LNCAP (cell line): ENCODE measurements around the gene RNF43.

Experiments used
- TF ChIP-seq, protein P1 (sequence below): fragments of 450-650 bp; IDR thresholded peaks from 2 replicates; pipeline ENCODE4 v1.5.1; 2017; ENCODE audit warnings: mild to moderate bottlenecking

Gene RNF43

DNA sequence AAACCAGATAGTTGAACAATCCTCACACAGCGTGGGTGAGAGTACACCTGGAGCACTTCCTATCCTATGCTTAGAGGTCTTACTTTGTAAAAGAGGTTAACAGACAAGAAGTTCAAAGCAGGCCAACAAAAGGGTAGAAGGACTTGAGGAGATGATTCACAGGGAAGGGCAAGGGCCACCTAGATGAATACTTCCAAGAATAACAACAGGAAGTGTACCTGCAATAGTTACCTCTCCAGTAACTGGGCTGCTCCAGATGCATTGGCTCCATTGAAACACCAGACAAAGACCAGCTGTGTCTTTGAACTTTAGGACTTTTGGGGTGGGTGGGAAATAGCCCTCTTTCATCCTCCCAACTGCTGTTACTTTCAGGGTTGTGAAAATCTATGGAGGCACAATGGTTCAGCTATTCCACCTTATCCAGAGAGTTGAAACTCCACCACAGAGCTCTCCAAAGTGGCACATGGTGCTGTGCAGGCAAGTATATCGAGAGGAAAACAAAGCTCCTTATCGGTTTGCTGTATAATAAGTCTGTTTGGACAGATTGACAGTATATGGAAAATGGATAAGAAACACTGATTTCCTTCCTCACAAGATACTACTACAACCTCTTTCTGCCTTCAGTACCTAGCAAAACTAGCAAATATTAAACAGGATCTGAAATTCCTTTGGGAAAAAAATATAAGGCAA is 22.7 kb downstream of the RNF43 start:
- TF ChIP-seq, protein P1, sequence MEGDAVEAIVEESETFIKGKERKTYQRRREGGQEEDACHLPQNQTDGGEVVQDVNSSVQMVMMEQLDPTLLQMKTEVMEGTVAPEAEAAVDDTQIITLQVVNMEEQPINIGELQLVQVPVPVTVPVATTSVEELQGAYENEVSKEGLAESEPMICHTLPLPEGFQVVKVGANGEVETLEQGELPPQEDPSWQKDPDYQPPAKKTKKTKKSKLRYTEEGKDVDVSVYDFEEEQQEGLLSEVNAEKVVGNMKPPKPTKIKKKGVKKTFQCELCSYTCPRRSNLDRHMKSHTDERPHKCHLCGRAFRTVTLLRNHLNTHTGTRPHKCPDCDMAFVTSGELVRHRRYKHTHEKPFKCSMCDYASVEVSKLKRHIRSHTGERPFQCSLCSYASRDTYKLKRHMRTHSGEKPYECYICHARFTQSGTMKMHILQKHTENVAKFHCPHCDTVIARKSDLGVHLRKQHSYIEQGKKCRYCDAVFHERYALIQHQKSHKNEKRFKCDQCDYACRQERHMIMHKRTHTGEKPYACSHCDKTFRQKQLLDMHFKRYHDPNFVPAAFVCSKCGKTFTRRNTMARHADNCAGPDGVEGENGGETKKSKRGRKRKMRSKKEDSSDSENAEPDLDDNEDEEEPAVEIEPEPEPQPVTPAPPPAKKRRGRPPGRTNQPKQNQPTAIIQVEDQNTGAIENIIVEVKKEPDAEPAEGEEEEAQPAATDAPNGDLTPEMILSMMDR, result no peak

DNA sequence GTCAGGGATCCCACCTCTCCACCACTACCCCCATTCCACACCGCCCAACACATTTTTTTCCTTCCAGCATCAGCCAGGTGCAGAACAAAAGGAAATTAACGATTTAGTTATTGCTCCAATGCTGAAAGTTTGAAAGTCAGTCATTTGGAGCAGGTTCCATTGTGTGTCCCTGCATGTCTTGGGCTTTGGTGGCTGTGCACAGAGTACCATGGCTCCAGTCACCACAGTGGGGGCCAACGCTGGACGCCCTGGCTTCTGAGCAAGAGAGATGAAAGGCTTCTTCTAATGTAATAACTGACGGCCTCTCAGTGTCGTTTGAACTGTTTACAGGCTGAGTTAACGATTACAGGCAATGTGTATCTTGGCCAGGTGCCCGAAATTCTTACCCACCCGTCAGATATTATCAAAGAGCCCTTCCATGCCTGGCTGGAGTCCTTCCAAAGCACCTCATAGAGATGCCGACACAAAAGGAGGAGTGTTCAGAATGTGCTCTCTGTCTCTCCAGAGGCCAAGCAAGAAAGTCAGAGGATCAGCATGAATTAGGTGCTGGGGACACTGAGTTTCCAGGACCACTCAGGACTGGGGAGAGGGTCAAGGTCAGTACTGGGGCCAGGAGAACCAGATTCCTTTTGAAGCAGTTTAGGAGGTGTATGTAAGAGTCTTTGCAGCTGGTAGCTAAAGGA is 25.9 kb downstream of the RNF43 start:
- TF ChIP-seq, protein P1, result no peak

DNA sequence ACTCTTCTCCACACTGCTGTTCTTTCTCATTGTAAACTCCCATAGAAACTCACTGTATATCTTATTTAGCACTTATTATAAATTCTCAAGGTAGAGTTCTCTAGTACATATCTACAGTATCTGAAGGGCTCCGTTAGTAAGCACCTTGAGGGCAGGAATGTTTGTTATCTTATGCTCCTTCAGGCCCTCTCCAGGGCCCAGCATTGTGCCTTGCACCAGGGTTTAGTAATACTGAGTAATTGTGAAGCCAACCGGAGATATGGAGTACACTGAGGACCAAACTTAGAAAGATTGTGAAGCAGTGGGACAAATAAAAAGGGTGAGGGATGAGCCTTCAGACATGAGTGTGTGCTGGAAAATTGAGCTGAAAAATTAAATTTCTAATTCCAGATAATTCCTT is 26.4 kb downstream of the RNF43 start:
- TF ChIP-seq, protein P1, result no peak

DNA sequence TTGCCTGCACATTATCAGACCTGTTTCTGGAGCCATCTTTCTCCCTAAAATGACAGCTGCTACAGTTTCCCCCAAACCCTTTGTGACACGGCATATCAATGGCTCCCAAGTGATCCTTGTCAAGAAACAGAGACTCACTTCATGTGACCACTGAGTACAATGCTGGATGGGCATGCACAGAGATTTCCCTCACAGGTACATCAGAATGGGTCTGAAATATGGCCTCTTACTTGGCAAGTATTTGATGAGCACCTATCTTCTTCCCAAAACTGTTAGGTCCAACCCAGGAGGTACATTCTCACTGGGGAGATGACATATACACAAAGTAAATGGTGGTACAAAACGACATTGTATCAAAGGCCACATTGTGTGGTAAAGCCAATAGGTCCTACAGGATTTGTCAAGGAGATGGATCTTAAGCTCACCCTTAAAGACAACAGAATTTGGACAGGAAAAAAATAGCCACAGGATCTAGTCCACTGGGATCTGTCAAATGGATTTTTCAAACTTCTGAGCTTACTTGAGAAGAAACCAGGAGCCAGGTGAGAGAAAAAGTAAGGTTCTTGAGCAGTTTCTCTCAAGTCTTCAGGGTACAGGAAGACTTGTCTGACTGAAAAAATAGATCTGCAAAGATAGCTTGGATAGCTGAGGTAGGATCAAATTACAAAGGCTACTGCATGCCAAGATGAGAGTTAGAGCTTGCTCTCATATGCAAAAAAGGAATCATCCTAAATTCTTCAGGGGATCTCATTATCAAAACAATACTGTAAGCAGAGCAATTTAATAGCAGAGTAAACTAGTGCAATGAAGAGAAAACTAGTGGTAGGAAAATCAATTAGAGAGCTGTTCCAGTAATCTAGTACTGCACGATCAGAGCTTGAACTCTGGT is 28.8 kb downstream of the RNF43 start:
- TF ChIP-seq, protein P1, result no peak

DNA sequence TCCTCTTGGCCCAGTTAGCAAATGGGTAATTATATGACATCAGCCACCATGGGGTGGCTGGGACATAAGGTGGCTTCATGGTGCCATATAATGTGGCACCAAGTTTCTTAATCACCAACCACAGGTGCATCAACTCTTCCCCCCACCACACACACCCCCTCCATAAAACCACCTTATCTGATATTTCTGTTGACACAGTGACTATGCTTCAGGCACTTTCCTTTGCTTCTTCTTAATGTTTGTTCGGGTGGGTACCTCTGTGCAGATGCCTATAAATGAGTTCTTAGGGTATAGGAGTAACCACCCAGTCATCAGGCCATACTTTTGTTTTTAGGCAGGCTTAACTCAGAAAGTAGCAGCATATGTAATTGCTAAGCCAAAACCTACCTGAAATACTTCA is 29.5 kb downstream of the RNF43 start:
- TF ChIP-seq, protein P1, result no peak

DNA sequence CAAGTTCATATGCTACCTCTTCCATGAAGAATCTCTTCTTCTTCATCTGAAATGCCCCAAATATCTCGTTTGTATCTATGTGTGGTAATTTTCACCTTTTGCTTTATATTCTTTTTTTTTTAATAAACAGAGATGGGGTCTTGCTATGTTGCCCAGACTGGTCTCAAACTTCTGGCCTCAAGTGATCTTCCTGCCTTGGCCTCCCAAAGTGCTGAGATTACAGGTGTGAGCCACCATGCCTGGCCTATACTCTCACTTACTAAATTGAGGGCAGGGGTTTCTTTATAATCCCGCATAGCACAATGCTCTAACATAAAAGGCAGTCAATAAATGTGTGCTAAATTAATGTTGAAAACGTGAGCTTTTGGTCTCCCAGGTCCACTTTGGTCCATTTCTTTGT is 30.6 kb downstream of the RNF43 start:
- TF ChIP-seq, protein P1, result no peak

DNA sequence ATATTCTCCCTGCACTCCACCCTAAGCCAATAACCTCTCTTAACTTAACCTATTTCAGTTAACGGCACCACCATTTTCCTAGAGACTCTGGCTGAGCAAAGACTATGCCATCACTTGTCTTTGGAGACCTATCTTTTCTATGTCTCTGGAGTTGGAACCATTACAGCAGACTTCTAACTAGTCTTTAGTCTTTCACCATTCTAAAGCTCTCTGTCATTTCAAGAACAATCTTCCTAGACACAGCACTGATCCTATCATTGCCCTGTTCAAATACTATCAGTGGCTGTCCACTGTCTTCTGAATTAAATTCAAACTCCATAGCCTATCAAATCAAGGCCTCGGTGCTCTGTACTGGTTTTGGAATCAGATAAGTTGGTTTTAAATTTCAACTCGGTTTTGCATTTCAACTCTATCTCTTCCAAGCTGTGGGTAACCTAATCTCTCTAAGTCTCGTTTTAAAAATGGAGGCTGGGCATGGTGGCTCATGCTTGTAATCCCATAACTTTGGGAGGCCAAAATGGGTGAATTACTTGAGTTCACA is 31.9 kb downstream of the RNF43 start:
- TF ChIP-seq, protein P1, result no peak
